Loucy (cell line): ENCODE results near the gene SOWAHC.

ENCODE experiments used
- EZH2phosphoT487 ChIP-seq: fragments of 200-600 bp; IDR thresholded peaks from 2 replicates; pipeline ENCODE4 v1.6.1; 2018; ENCODE audit warnings: antibody characterized with exemption, mild to moderate bottlenecking, moderate library complexity, borderline replicate concordance
- TF ChIP-seq, protein P1 (sequence below): fragments of 200-600 bp; sonication (generic); conservative IDR thresholded peaks from 2 replicates; pipeline ENCODE4 v1.5.1; 2014; ENCODE audit warnings: mild to moderate bottlenecking, antibody characterized with exemption, low read length

DNA sequence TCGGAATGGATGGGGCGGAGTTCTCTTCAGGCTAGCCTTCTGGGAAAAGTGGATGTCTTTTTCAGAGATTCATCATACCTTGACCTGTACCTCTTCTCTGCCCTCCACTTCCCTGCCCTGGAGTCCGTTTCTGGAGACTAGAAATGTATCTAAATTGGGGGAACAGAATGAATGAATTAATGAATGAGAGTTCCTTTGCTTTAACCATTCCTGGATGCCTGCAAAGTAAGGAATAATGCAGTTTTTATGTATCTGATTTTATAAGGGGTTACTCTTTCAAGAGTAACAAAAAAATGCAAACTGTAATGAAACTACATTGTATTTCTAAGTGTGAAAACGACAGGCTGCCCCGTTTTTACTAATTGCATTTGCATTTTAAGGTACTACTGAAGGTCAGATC, 2.0 kb downstream of the SOWAHC start:
- TF ChIP-seq, protein P1, sequence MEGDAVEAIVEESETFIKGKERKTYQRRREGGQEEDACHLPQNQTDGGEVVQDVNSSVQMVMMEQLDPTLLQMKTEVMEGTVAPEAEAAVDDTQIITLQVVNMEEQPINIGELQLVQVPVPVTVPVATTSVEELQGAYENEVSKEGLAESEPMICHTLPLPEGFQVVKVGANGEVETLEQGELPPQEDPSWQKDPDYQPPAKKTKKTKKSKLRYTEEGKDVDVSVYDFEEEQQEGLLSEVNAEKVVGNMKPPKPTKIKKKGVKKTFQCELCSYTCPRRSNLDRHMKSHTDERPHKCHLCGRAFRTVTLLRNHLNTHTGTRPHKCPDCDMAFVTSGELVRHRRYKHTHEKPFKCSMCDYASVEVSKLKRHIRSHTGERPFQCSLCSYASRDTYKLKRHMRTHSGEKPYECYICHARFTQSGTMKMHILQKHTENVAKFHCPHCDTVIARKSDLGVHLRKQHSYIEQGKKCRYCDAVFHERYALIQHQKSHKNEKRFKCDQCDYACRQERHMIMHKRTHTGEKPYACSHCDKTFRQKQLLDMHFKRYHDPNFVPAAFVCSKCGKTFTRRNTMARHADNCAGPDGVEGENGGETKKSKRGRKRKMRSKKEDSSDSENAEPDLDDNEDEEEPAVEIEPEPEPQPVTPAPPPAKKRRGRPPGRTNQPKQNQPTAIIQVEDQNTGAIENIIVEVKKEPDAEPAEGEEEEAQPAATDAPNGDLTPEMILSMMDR = no peak
- no peak for TF ChIP-seq EZH2phosphoT487
